ENCODE results near the gene EEFSEC.

GRCh38 chr3:128323206-128324081, 170.2 kb downstream of the EEFSEC start:
- TF ChIP-seq CTCF (IDR thresholded peaks at IDR 0.05; ENCODE audit: poor library complexity, severe bottlenecking) (no peak), POLR2AphosphoS5 (IDR thresholded peaks at IDR 0.05) (no peak), EZH2 (IDR thresholded peaks at IDR 0.05; ENCODE audit: borderline replicate concordance, insufficient read depth, low read length, poor library complexity, severe bottlenecking) (no peak), MXI1 (conservative IDR thresholded peaks at IDR 0.05; ENCODE audit: poor library complexity, severe bottlenecking) (no peak)

All from neural cell (in vitro differentiated cells).